NCI-H345 treated with DMSO at 0.1 percent for 48 hours (cell line): ENCODE results near the gene AFF1.
"Not testable (repeated sequence)": the region's sequence is repeated elsewhere in the genome, so short reads cannot be mapped to it uniquely, and the experiment has no call there.

Experiments used
- DNase-seq: peaks from one replicate; lab custom pipeline; 2025; ENCODE audit not compliant: unreplicated experiment; lab: John Stamatoyannopoulos, UW

The AFF1 gene

GRCh38 chr4:87076690-87077358 is 142.0 kb downstream of the AFF1 start:
- no peak for DNase-seq

GRCh38 chr4:87077914-87078585 is 143.2 kb downstream of the AFF1 start:
- no peak for DNase-seq

GRCh38 chr4:87078987-87079486 is 144.2 kb downstream of the AFF1 start:
- DNase-seq = no peak

GRCh38 chr4:87079967-87080366 is 145.2 kb downstream of the AFF1 start:
- no peak for DNase-seq

GRCh38 chr4:87080462-87080861 is 145.7 kb downstream of the AFF1 start:
- DNase-seq = no peak

GRCh38 chr4:87081826-87082225 is 147.0 kb downstream of the AFF1 start:
- no peak for DNase-seq

- DNase-seq = not testable (repeated sequence)
Observed at GRCh38 chr4:87085732-87086131, 150.9 kb downstream of the AFF1 start.

GRCh38 chr4:87086143-87086805 is 151.5 kb downstream of the AFF1 start:
- no peak for DNase-seq

GRCh38 chr4:87087015-87087414 is 152.2 kb downstream of the AFF1 start:
- DNase-seq = no peak

GRCh38 chr4:87087420-87087819 is 152.6 kb downstream of the AFF1 start:
- no peak for DNase-seq

- no peak for DNase-seq
Observed at GRCh38 chr4:87088186-87088585, 153.4 kb downstream of the AFF1 start.

GRCh38 chr4:87089368-87089767 is 154.6 kb downstream of the AFF1 start:
- no peak for DNase-seq

GRCh38 chr4:87090305-87090704 is 155.5 kb downstream of the AFF1 start:
- no peak for DNase-seq

- DNase-seq = peak; percentile 29
Observed at GRCh38 chr4:87092389-87093141, 157.8 kb downstream of the AFF1 start.

- no peak for DNase-seq
Observed at GRCh38 chr4:87093443-87094123, 158.8 kb downstream of the AFF1 start.

GRCh38 chr4:87097075-87097474 is 162.3 kb downstream of the AFF1 start:
- DNase-seq = no peak

- DNase-seq = no peak
Observed at GRCh38 chr4:87100168-87100567, 165.4 kb downstream of the AFF1 start.

- no peak for DNase-seq
Observed at GRCh38 chr4:87101543-87102199, 166.9 kb downstream of the AFF1 start.

GRCh38 chr4:87103086-87103485 is 168.3 kb downstream of the AFF1 start:
- DNase-seq = no peak

- no peak for DNase-seq
Observed at GRCh38 chr4:87103691-87104187, 168.9 kb downstream of the AFF1 start.
